HepG2 (cell line): ENCODE data around the gene PRELID1. TPM values are rescaled to one million over a fixed set of nuclear protein-coding genes. Genes with fewer than 3 reads are reported as not detected.

Experiments used
- CENPX ChIP-seq: sonication (generic); formaldehyde crosslinking; IDR thresholded peaks from 2 replicates; pipeline ENCODE4 v1.9.0; 2021; ENCODE audit warnings: mild to moderate bottlenecking, missing genetic modification reagents, moderate library complexity
- EED ChIP-seq: sonication (generic); formaldehyde crosslinking; IDR thresholded peaks from 2 replicates; pipeline ENCODE4 v1.5.0; 2020; ENCODE audit warnings: mild to moderate bottlenecking, missing genetic modification reagents
- MAZ ChIP-seq, 2 experiments: sonication (generic) in 1 of 2; formaldehyde crosslinking in 1 of 2; IDR thresholded peaks; 2 replicates each; pipeline versions ENCODE4 v1.5.0 to v1.6.1; 2012 to 2020; ENCODE audit warnings: low read depth in 2 of 2, mild to moderate bottlenecking in 2 of 2, borderline replicate concordance in 1 of 2, improper control_type of control experiment in 1 of 2, low read length in 1 of 2, missing genetic modification reagents in 1 of 2, moderate library complexity in 1 of 2
- MTF2 ChIP-seq: sonication (generic); formaldehyde crosslinking; IDR thresholded peaks from 2 replicates; pipeline ENCODE4 v1.5.0; 2020; ENCODE audit warnings: missing genetic modification reagents, borderline replicate concordance
- PAX8 ChIP-seq: sonication (generic); formaldehyde crosslinking; IDR thresholded peaks from 2 replicates; pipeline ENCODE4 v1.8.0; 2022; ENCODE audit warnings: mild to moderate bottlenecking, missing genetic modification reagents, borderline replicate concordance
- PRMT3 ChIP-seq: sonication (generic); formaldehyde crosslinking; IDR thresholded peaks from 2 replicates; pipeline ENCODE4 v1.8.1; 2022; ENCODE audit warnings: low read depth, mild to moderate bottlenecking, moderate library complexity, missing genetic modification reagents, borderline replicate concordance
- REXO4 ChIP-seq: sonication (generic); formaldehyde crosslinking; IDR thresholded peaks from 2 replicates; pipeline ENCODE4 v1.8.0; 2022; ENCODE audit warnings: missing genetic modification reagents, mild to moderate bottlenecking, borderline replicate concordance
- SOX13 ChIP-seq, 3 experiments: fragments of 450-650 bp in 1 of 3; sonication (generic) in 1 of 3; formaldehyde crosslinking in 1 of 3; IDR thresholded peaks in 2 of 3; conservative IDR thresholded peaks in 1 of 3; 2 replicates each; pipeline versions ENCODE4 v1.5.0 to v1.6.1; 2016 to 2020; ENCODE audit warnings: antibody characterized with exemption in 1 of 3, mild to moderate bottlenecking in 1 of 3, missing compliant biosample characterization in 1 of 3, missing genetic modification reagents in 1 of 3, moderate library complexity in 1 of 3
- SOX5 ChIP-seq: IDR thresholded peaks from 2 replicates; pipeline ENCODE4 v1.6.1; 2016; ENCODE audit warnings: borderline replicate concordance
- TBL1XR1 ChIP-seq: fragments of 150-350 bp; IDR thresholded peaks from 2 replicates; pipeline ENCODE4 v1.6.1; 2014; ENCODE audit warnings: borderline replicate concordance, low read length; ENCODE audit not compliant: partially characterized antibody
- TFE3 ChIP-seq: IDR thresholded peaks from 2 replicates; pipeline ENCODE4 v1.6.1; 2016
- TSC22D2 ChIP-seq: sonication (generic); formaldehyde crosslinking; IDR thresholded peaks from 2 replicates; pipeline ENCODE4 v1.5.1; 2020; ENCODE audit warnings: missing genetic modification reagents, mild to moderate bottlenecking, borderline replicate concordance
- ZBTB3 ChIP-seq: sonication (generic); formaldehyde crosslinking; IDR thresholded peaks from 2 replicates; pipeline ENCODE4 v1.4.0; 2020; ENCODE audit warnings: low read depth, mild to moderate bottlenecking, moderate library complexity, missing genetic modification reagents, borderline replicate concordance
- ZNF281 ChIP-seq: sonication (generic); formaldehyde crosslinking; IDR thresholded peaks from 2 replicates; pipeline ENCODE4 v1.4.0; 2020; ENCODE audit warnings: missing genetic modification reagents, borderline replicate concordance
- ZNF431 ChIP-seq: sonication (generic); formaldehyde crosslinking; IDR thresholded peaks from 2 replicates; pipeline ENCODE4 v1.9.0; 2022; ENCODE audit warnings: missing genetic modification reagents, low read depth, mild to moderate bottlenecking, borderline replicate concordance
- ZNF530 ChIP-seq: sonication (generic); formaldehyde crosslinking; IDR thresholded peaks from 2 replicates; pipeline ENCODE4 v1.5.0; 2020; ENCODE audit warnings: low read depth, mild to moderate bottlenecking, missing genetic modification reagents
- ZNF775 ChIP-seq: sonication (generic); formaldehyde crosslinking; IDR thresholded peaks from 2 replicates; pipeline ENCODE4 v1.4.0; 2020; ENCODE audit warnings: missing genetic modification reagents, mild to moderate bottlenecking, moderate library complexity, borderline replicate concordance
- ZUFSP ChIP-seq: sonication (generic); formaldehyde crosslinking; IDR thresholded peaks from 2 replicates; pipeline ENCODE4 v1.9.0; 2021; ENCODE audit warnings: missing genetic modification reagents, mild to moderate bottlenecking, borderline replicate concordance
- polyA plus RNA-seq, 8 experiments: library from polyadenylated mRNA; depleted of rRNA in 3 of 8; stranded (reverse) in 7 of 8; unstranded in 1 of 8; fragments of >200 nt; fragmentation: Illumina TruSeq in 4 of 8; extraction: Trizol in 4 of 8; gene quantifications; 2 replicates each; pipeline versions ENCODE4 v1.2.1 to v1.2.3, GENCODE V29; 2011 to 2016; ENCODE audit warnings: low read depth in 4 of 8, missing spikeins in 1 of 8, mixed read lengths in 1 of 8; ENCODE audit not compliant: insufficient read depth in 1 of 8
- total RNA-seq, 5 experiments: library from RNA; depleted of rRNA; stranded (reverse); fragments of >200 nt; fragmentation: Illumina TruSeq; extraction: Trizol; gene quantifications; 2 replicates each; pipeline ENCODE4 v1.2.3, GENCODE V29; 2016; ENCODE audit warnings: low read depth in 1 of 5

PRELID1 gene
- total and polyA plus RNA-seq, 2 of the 13 experiments (the other 11 are each of a cell fraction or from before 2014, with no cell fraction given): 250 to 271 TPM

GRCh38 chr5:177303121-177303924 is at the start of gene PRELID1, which contains the start of gene RAB24 (continued):
- TF ChIP-seq ZNF281 (CRISPR knock-in tag) (no peak), MAZ (IDR thresholded peaks at IDR 0.05; ENCODE audit: borderline replicate concordance, low read depth, low read length) (peak; percentile 77), MAZ (CRISPR knock-in tag; IDR thresholded peaks at IDR 0.05; ENCODE audit: low read depth) (peak; percentile 80), SOX13 (IDR thresholded peaks at IDR 0.05) (no peak), SOX13 (CRISPR knock-in tag; conservative IDR thresholded peaks at IDR 0.05 in 1 of 2, IDR thresholded peaks at IDR 0.05 in 1 of 2) (no peak), ZNF431 (CRISPR knock-in tag) (peak; percentile 66; the same call in 1 of the 2 replicates), TSC22D2 (no peak), ZUFSP (CRISPR knock-in tag) (no peak), PRMT3 (CRISPR knock-in tag) (0 out of 2 replicates have a peak, but pooled peaks have one; percentile 77), TFE3 (CRISPR knock-in tag) (peak; percentile 49; the same call in 1 of the 2 replicates), CENPX (CRISPR knock-in tag) (no peak), PAX8 (CRISPR knock-in tag) (no peak), ZNF530 (no peak), MTF2 (peak; percentile 86; the same call in 1 of the 2 replicates), ZNF775 (CRISPR knock-in tag) (0 out of 2 replicates have a peak, but pooled peaks have one; percentile 76), SOX5 (no peak; the same call in 1 of the 2 replicates), EED (CRISPR knock-in tag) (no peak), TBL1XR1 (peak; percentile 8), ZBTB3 (CRISPR knock-in tag) (no peak), REXO4 (CRISPR knock-in tag) (no peak)
